Transverse colon (tissue), 4 donors: ENCODE results near the gene DNMT3B. TPM values are rescaled to one million over a fixed set of nuclear protein-coding genes. Genes with fewer than 3 reads are reported as not detected.

Source experiments
- DNase-seq: peaks from one replicate; pipeline ENCODE4 v3.0.0-alpha.2; 2019
- H3K27ac ChIP-seq, 4 donors: fragments of 200-600 bp; sonication (generic); 2 replicates each; pipeline ENCODE4 v1.5.1; 2016 to 2018; ENCODE audit warnings: inconsistent platforms in 4 of 4
- H3K27me3 ChIP-seq: fragments of 200-600 bp; sonication (generic); 2 replicates; pipeline ENCODE4 v1.5.1; 2017; ENCODE audit warnings: inconsistent platforms
- H3K36me3 ChIP-seq, 4 donors: fragments of 200-600 bp; sonication (generic); 2 replicates each; pipeline ENCODE4 v1.5.1; 2017 to 2019; ENCODE audit warnings: inconsistent platforms in 4 of 4
- H3K4me1 ChIP-seq, 4 donors: fragments of 200-600 bp; sonication (generic); 2 replicates each; pipeline ENCODE4 v1.5.1; 2017 to 2020; ENCODE audit warnings: inconsistent platforms in 4 of 4
- H3K4me3 ChIP-seq, 4 donors: fragments of 200-600 bp; sonication (generic); 1 replicate in 1 of 4; 2 replicates in 3 of 4; pipeline versions ENCODE4 v1.5.1 to v1.6.1; 2017 to 2019; ENCODE audit warnings: inconsistent platforms in 4 of 4
- H3K9me3 ChIP-seq, 2 donors: fragments of 200-600 bp; sonication (generic); 2 replicates each; pipeline ENCODE4 v1.5.1; 2017 to 2019; ENCODE audit warnings: inconsistent platforms in 2 of 2
- EP300 ChIP-seq: sonication (generic); formaldehyde crosslinking; IDR thresholded peaks from one replicate; pipeline ENCODE4 v1.6.1; 2017; ENCODE audit warnings: antibody characterized with exemption, low read depth
- POLR2A ChIP-seq: fragments of 450-650 bp; IDR thresholded peaks from one replicate; pipeline ENCODE4 v1.6.1; 2016; ENCODE audit warnings: antibody characterized with exemption, mild to moderate bottlenecking, moderate library complexity
- POLR2AphosphoS5 ChIP-seq, 3 donors: sonication (generic); formaldehyde crosslinking; IDR thresholded peaks; one replicate each; pipeline ENCODE4 v1.6.1; 2016; ENCODE audit warnings: antibody characterized with exemption in 3 of 3
- WGBS, 2 donors: methylation state at CpG; one replicate each; pipeline ENCODE4 v1.1.5; 2018; ENCODE audit warnings: low coverage in 1 of 2; 5-methylcytosine and 5-hydroxymethylcytosine counted together
- in situ Hi-C, 4 donors: fragments of 200-750 bp; cut with MboI; loops; one replicate each; pipeline versions ENCODE4 v1.15.0 to v1.15.1; 2017; ENCODE audit warnings: low sequenced_read_pairs in 3 of 4, low pct_ligation_motif_present in 1 of 4, low pct_unique_long_range_greater_than_20kb in 1 of 4
- intact Hi-C: fragments of 100-400 bp; cut with DNase I; formaldehyde crosslinking; loops from one replicate; pipeline ENCODE4 v1.15.1; 2023; ENCODE audit warnings: low total_unique reads
- total RNA-seq, 4 donors: library from RNA; depleted of rRNA; stranded (reverse); fragments of >200 nt; gene quantifications; one replicate each; pipeline ENCODE4 v1.1.0, GENCODE V29; 2016
- TF ChIP-seq, protein P1 (sequence below), 5 experiments: fragments of 200-600 bp in 3 of 5; fragments of 450-650 bp in 2 of 5; sonication (generic) in 3 of 5; IDR thresholded peaks; 1 replicate in 2 of 5; 2 replicates in 3 of 5; pipeline ENCODE4 v1.5.1; 2016 to 2017; ENCODE audit warnings: antibody characterized with exemption in 5 of 5, inconsistent platforms in 3 of 5, mild to moderate bottlenecking in 2 of 5, moderate library complexity in 1 of 5

Gene DNMT3B
- total RNA-seq, 4 donors from 2014 or later = 0.37 to 6.8 (median 0.67) TPM

DNA sequence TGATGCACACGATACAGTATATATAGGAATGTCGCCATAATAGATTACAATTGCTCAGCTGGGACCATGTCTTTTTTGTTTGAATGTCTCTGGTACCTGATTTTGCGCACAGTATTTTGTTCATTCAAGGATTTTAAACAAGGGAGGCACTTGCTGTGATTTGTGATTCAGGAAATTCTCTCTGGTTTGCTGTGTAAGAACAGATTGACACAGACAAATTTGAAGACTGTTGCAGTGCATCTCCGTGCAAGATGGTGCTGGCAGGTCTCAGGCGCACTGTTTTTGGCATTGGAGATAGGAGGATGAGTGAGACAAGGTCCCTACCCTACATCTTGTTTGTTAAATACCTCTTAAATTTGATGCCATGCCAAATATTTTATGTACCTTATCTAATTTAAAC, 60.0 kb downstream of the DNMT3B start:
- DNase-seq = no peak
- in situ Hi-C loops (no loop called here), intact Hi-C loops (no loop called here)
- no peak for TF ChIP-seq EP300
- TF ChIP-seq, protein P1, sequence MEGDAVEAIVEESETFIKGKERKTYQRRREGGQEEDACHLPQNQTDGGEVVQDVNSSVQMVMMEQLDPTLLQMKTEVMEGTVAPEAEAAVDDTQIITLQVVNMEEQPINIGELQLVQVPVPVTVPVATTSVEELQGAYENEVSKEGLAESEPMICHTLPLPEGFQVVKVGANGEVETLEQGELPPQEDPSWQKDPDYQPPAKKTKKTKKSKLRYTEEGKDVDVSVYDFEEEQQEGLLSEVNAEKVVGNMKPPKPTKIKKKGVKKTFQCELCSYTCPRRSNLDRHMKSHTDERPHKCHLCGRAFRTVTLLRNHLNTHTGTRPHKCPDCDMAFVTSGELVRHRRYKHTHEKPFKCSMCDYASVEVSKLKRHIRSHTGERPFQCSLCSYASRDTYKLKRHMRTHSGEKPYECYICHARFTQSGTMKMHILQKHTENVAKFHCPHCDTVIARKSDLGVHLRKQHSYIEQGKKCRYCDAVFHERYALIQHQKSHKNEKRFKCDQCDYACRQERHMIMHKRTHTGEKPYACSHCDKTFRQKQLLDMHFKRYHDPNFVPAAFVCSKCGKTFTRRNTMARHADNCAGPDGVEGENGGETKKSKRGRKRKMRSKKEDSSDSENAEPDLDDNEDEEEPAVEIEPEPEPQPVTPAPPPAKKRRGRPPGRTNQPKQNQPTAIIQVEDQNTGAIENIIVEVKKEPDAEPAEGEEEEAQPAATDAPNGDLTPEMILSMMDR (IDR thresholded peaks at IDR 0.05) = no peak
- TF ChIP-seq POLR2AphosphoS5 (IDR thresholded peaks at IDR 0.05) = no peak
- TF ChIP-seq POLR2A = no peak
- peak overlapping the region; percentile 8 to 48 (median 21) for H3K27ac ChIP-seq
- H3K27me3 ChIP-seq = no peaks in the 10 kb centered on the region
- WGBS, 2 donors = 58 to 78% methylated on average over 5 of the region's 5 CpGs
- peaks cover 0 to 7% (median 4%) of the 10 kb centered on the region in 4 donors for H3K36me3 ChIP-seq
- no peaks in the 10 kb centered on the region for H3K9me3 ChIP-seq
- H3K4me1 ChIP-seq = peaks cover 22 to 39% (median 28%) of the 10 kb centered on the region in 4 donors
- H3K4me3 ChIP-seq = no peak overlapping the region

DNA sequence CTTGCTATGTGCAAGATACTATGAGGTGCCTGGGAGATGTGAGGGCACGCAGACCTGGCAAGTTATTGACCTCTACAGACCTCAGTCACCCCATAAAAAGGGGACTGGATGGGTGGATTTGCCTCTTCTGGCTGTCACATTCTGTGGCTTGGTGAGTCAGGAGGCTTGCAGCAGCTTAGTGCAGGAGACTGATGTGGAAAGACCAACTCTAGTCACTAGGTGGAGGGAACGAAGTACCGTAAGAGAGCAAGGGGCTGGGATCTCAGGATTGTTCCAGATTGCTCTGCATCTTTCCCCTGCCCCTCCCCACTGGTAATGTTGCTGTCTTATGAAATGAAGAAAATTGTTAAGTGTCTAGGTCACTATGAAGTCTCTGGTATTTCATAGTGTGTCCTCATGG, 60.9 kb downstream of the DNMT3B start:
- 81% methylated on average over 3 of the region's 3 CpGs; no CpG with 5 or more reads in 1 of the 2 donors for WGBS, 2 donors
- intact Hi-C loops = no loop called here
- TF ChIP-seq, protein P1 (IDR thresholded peaks at IDR 0.05) = no peak
- TF ChIP-seq POLR2A = no peak
- TF ChIP-seq EP300 = no peak
- TF ChIP-seq POLR2AphosphoS5 (IDR thresholded peaks at IDR 0.05) = no peak
- H3K4me3 ChIP-seq = no peak overlapping the region
- H3K36me3 ChIP-seq = peaks cover 0 to 13% (median 6%) of the 10 kb centered on the region in 4 donors
- H3K4me1 ChIP-seq = peaks cover 22 to 47% (median 28%) of the 10 kb centered on the region in 4 donors
- no peak for DNase-seq
- in situ Hi-C loops = no loop called here
- no peaks in the 10 kb centered on the region for H3K9me3 ChIP-seq
- H3K27me3 ChIP-seq = no peaks in the 10 kb centered on the region
- peak overlapping the region; percentile 8 to 48 (median 21) for H3K27ac ChIP-seq

DNA sequence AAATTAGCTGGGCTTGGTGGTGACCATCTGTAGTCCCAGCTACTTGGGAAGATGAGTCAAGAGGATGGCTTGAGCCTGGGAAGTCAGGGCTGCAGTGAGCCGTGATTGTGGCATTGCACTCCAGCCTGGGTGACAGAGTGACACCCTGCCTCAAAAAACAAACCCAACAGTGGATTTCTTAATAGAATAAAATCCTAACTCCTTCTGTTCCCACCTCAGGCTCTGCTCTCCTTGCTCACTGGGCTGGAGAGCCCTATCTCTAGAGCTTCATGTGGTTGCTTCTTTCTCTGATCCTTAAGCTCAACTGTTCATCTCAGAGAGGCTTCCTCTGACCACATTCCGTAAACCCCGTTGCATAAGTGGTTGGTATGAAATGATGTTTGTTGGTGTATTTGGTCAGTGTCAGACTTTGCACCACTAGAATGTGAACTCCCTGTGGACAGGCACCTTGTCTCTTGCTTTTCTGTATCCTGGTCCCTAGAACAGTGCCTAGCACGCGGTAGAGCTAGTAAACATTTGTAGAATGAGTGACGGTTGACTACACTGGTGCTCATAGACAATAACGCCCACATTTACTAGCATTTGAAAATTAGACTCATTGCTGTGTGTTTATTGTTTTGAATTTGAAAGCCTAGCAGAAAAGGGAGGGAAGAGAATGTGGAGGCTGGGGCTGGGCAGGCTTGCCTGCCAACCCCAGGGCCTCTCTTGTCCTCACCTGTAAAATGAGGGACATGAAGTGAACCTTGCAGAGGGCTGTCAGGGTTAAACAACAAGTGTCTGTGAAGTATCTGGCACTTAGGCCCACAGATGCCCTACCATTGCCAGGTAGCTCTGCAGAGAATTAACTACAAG, 61.8 kb downstream of the DNMT3B start:
- WGBS, 2 donors = 80 to 87% methylated on average over 4 to 7 of the region's 7 CpGs
- TF ChIP-seq EP300 (no peak), POLR2A (no peak), POLR2AphosphoS5 (IDR thresholded peaks at IDR 0.05) (no peak)
- TF ChIP-seq, protein P1 (IDR thresholded peaks at IDR 0.05) = no peak
- DNase-seq = no peak
- Histone ChIP-seq H3K36me3 (peaks cover 0 to 15% (median 6%) of the 10 kb centered on the region in 4 donors), H3K4me1 (peaks cover 23 to 56% (median 29%) of the 10 kb centered on the region in 4 donors), H3K9me3 (no peaks in the 10 kb centered on the region), H3K4me3 (no peak overlapping the region), H3K27ac (peak overlapping the region in 3 of 4 donors; percentile 14 to 25 (median 17)), H3K27me3 (no peaks in the 10 kb centered on the region)
- in situ Hi-C loops = no loop called here
- intact Hi-C loops = no loop called here

DNA sequence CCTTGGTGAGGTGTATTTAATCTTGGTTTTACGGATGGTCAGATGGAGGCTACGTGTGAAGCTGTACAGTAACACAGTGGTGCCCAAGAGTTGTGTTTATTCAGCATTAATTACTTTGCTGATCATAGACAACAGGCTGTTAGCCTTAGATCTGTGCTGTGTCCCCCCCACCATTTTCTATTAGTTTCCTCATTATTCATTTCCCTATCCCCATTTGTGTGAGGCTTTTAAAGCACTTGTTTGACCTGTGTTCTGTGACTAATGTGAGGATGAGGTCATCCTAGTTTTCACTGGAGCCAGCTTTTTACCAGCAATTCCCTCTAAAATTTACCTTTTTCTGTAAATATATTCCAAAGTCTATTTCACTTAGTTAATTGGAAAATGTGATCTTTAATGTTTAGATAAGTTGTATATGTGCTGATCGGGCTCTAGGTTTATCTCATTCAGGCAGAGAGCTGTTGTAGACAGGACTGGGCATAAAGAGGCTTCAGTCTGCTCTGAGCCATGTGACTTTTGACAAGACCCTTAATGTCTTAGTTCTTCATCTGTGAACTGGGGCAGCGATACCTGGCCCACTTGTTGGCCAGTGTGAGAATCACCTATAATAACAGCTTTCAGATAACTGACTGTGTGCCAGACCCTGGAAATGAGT, 66.0 kb downstream of the DNMT3B start:
- H3K27me3 ChIP-seq = no peaks in the 10 kb centered on the region
- no peaks in the 10 kb centered on the region for H3K9me3 ChIP-seq
- TF ChIP-seq, protein P1 (IDR thresholded peaks at IDR 0.05) = no peak
- TF ChIP-seq POLR2A (no peak), POLR2AphosphoS5 (IDR thresholded peaks at IDR 0.05) (no peak), EP300 (no peak)
- no peak for DNase-seq
- in situ Hi-C loops = no loop called here
- H3K36me3 ChIP-seq = peaks cover 0 to 16% (median 6%) of the 10 kb centered on the region in 4 donors
- intact Hi-C loops = no loop called here
- peak overlapping the region in 2 of 4 donors; percentile 42 to 57 for H3K27ac ChIP-seq
- no peak overlapping the region for H3K4me3 ChIP-seq
- H3K4me1 ChIP-seq = peaks cover 14 to 53% (median 16%) of the 10 kb centered on the region in 4 donors
- WGBS, 2 donors = 77 to 95% methylated on average over 3 to 4 of the region's 4 CpGs
